Ascending aorta (tissue), 2 donors: ENCODE data around the gene DENND11. TPM values are rescaled to one million over a fixed set of nuclear protein-coding genes. Genes with fewer than 3 reads are reported as not detected.

Source experiments
- DNase-seq, 2 donors: peaks; one replicate each; pipeline ENCODE4 v3.0.0-alpha.2; 2019; ENCODE audit warnings: low spot score in 2 of 2
- H3K27ac ChIP-seq, 2 donors: fragments of 200-600 bp; sonication (generic); one replicate each; pipeline ENCODE4 v1.5.1; 2016 to 2017; ENCODE audit warnings: mild to moderate bottlenecking in 1 of 2
- H3K27me3 ChIP-seq: fragments of 200-600 bp; sonication (generic); one replicate; pipeline ENCODE4 v1.5.1; 2017
- H3K36me3 ChIP-seq, 2 donors: fragments of 200-600 bp; sonication (generic); one replicate each; pipeline ENCODE4 v1.5.1; 2016
- H3K4me1 ChIP-seq, 2 donors: fragments of 200-600 bp; sonication (generic); one replicate each; pipeline ENCODE4 v1.5.1; 2016 to 2017; ENCODE audit warnings: mild to moderate bottlenecking in 1 of 2
- H3K4me3 ChIP-seq, 2 donors: fragments of 200-600 bp; sonication (generic); one replicate each; pipeline ENCODE4 v1.5.1; 2016 to 2017; ENCODE audit warnings: mild to moderate bottlenecking in 1 of 2
- H3K9me3 ChIP-seq, 2 donors: fragments of 200-600 bp; sonication (generic); one replicate each; pipeline ENCODE4 v1.5.1; 2016
- CTCF ChIP-seq, 3 experiments: fragments of 200-600 bp in 2 of 3; fragments of 450-650 bp in 1 of 3; sonication (generic) in 2 of 3; IDR thresholded peaks; one replicate each; pipeline ENCODE4 v1.5.1; 2016 to 2019; ENCODE audit warnings: antibody characterized with exemption in 3 of 3, mild to moderate bottlenecking in 1 of 3, moderate library complexity in 1 of 3
- intact Hi-C: fragments of 100-400 bp; cut with DNase I; formaldehyde crosslinking; loops from one replicate; pipeline ENCODE4 v1.15.1; 2023
- total RNA-seq: library from RNA; depleted of rRNA; stranded (reverse); fragments of >200 nt; gene quantifications from one replicate; pipeline ENCODE4 v1.1.0, GENCODE V29; 2016

The DENND11 gene
- total RNA-seq, 1 donor from 2014 or later = 10.4 TPM

GRCh38 chr7:141706239-141707064, 4.5 kb upstream of the DENND11 start:
- Histone ChIP-seq H3K27me3 (no peaks in the 10 kb centered on the region), H3K9me3 (no peaks in the 10 kb centered on the region), H3K4me3 (no peak overlapping the region), H3K27ac (no peak overlapping the region), H3K4me1 (no peaks in the 10 kb centered on the region), H3K36me3 (no peaks in the 10 kb centered on the region)
- DNase-seq = no peak
- intact Hi-C loops = no loop called here
- no peak for TF ChIP-seq CTCF (IDR thresholded peaks at IDR 0.05)

GRCh38 chr7:141704741-141705140, 2.8 kb upstream of the DENND11 start:
- no peak overlapping the region for H3K4me3 ChIP-seq
- no peaks in the 10 kb centered on the region for H3K9me3 ChIP-seq
- H3K27ac ChIP-seq = peak overlapping the region in 1 of 2 donors; percentile 45
- no peak for DNase-seq
- peaks cover 0 to 4% of the 10 kb centered on the region in 2 donors for H3K4me1 ChIP-seq
- intact Hi-C loops = loop anchor here (5.0 kb wide), 1 partner anchor 52 kb away; no protein-coding TSS in a partner anchor
- no peaks in the 10 kb centered on the region for H3K27me3 ChIP-seq
- TF ChIP-seq CTCF (IDR thresholded peaks at IDR 0.05) = no peak
- no peaks in the 10 kb centered on the region for H3K36me3 ChIP-seq

GRCh38 chr7:141704112-141704511, 2.1 kb upstream of the DENND11 start:
- Histone ChIP-seq H3K9me3 (no peaks in the 10 kb centered on the region), H3K27ac (no peak overlapping the region), H3K4me3 (no peak overlapping the region), H3K4me1 (peaks cover 0 to 4% of the 10 kb centered on the region in 2 donors), H3K27me3 (no peaks in the 10 kb centered on the region), H3K36me3 (no peaks in the 10 kb centered on the region)
- no peak for DNase-seq
- intact Hi-C loops = loop anchor here (5.0 kb wide), 1 partner anchor 52 kb away; no protein-coding TSS in a partner anchor
- no peak for TF ChIP-seq CTCF (IDR thresholded peaks at IDR 0.05)

- Histone ChIP-seq H3K36me3 (no peaks in the 10 kb centered on the region), H3K4me3 (peak overlapping the region; percentile 58 to 99), H3K27me3 (no peaks in the 10 kb centered on the region), H3K27ac (peak overlapping the region in 1 of 2 donors; percentile 58), H3K9me3 (no peaks in the 10 kb centered on the region), H3K4me1 (peaks cover 0 to 6% of the 10 kb centered on the region in 2 donors)
- DNase-seq = no peak
- TF ChIP-seq CTCF (IDR thresholded peaks at IDR 0.05) = no peak
- intact Hi-C loops = loop anchor here (2.0 to 5.0 kb wide), 2 partner anchors 36 to 51 kb away; partner anchors contain the start of gene SSBP1
Observed at GRCh38 chr7:141702892-141703291, 926 bp upstream of the DENND11 start.

GRCh38 chr7:141701489-141702046, 398 bp downstream of the DENND11 start:
- TF ChIP-seq CTCF (IDR thresholded peaks at IDR 0.05) = no peak
- H3K27ac ChIP-seq = peak overlapping the region; percentile 82 to 97
- H3K4me3 ChIP-seq = peak overlapping the region; percentile 84 to 99
- DNase-seq = peak in 1 of 2 donors; percentile 71
- no peaks in the 10 kb centered on the region for H3K36me3 ChIP-seq
- H3K4me1 ChIP-seq = peaks cover 0 to 13% of the 10 kb centered on the region in 2 donors
- intact Hi-C loops = loop anchor here (2.0 to 5.0 kb wide), 2 partner anchors 37 to 49 kb away; partner anchors contain the start of gene SSBP1
- H3K9me3 ChIP-seq = no peaks in the 10 kb centered on the region
- no peaks in the 10 kb centered on the region for H3K27me3 ChIP-seq
